ENCODE measurements around the gene CERS1.

CERS1 gene

GRCh38 chr19:18843960-18844359, 52.0 kb downstream of the CERS1 start:
- H3K9me3 ChIP-seq (ENCODE audit: control extremely low read depth in 1 of 5, control insufficient read depth in 4 of 5, insufficient read depth in 2 of 5, low read depth in 1 of 5, low read length in 4 of 5) = no peaks in the 10 kb centered on the region
- no peak overlapping the region for H3K27ac ChIP-seq (ENCODE audit: insufficient read depth in 1 of 2, low read depth in 1 of 2, low read length in 2 of 2, poor library complexity in 1 of 2, severe bottlenecking in 2 of 2)
- WGBS (ENCODE audit: insufficient coverage) = 80% methylated on average over 6 of the region's 7 CpGs
- no peak for DNase-seq
- H3K4me3 ChIP-seq (ENCODE audit: control insufficient read depth in 1 of 7, extremely low read depth in 1 of 7, insufficient read depth in 4 of 7, low read depth in 2 of 7, low read length in 6 of 7) = no peak overlapping the region
- peaks cover 0 to 27% (median 15%) of the 10 kb centered on the region in 4 experiments for H3K4me1 ChIP-seq (ENCODE audit: control extremely low read depth in 1 of 4, control insufficient read depth in 4 of 4, insufficient read depth in 4 of 4, low read length in 3 of 4)
- H3K36me3 ChIP-seq (ENCODE audit: control insufficient read depth in 4 of 4, insufficient read depth in 4 of 4, low read length in 3 of 4) = peaks cover 2 to 48% (median 14%) of the 10 kb centered on the region in 4 experiments
- no peaks in the 10 kb centered on the region for H3K27me3 ChIP-seq (replicated peaks in 2 of 5; ENCODE audit: control insufficient read depth in 4 of 5, insufficient read depth in 5 of 5, low read length in 4 of 5)
- CTCF ChIA-PET = interaction anchor here (0.6 to 2.1 kb wide), 4 partner anchors 94 to 390 kb away, joined by 3 to 5 read pairs (median 4); partner anchors contain the start of gene REX1BD
- POLR2A ChIA-PET = no interaction called here

GRCh38 chr19:18842166-18842565, 53.8 kb downstream of the CERS1 start:
- no peaks in the 10 kb centered on the region for H3K27me3 ChIP-seq (replicated peaks in 2 of 5; ENCODE audit: control insufficient read depth in 4 of 5, insufficient read depth in 5 of 5, low read length in 4 of 5)
- peaks cover 0 to 46% (median 15%) of the 10 kb centered on the region in 4 experiments for H3K36me3 ChIP-seq (ENCODE audit: control insufficient read depth in 4 of 4, insufficient read depth in 4 of 4, low read length in 3 of 4)
- H3K9me3 ChIP-seq (ENCODE audit: control extremely low read depth in 1 of 5, control insufficient read depth in 4 of 5, insufficient read depth in 2 of 5, low read depth in 1 of 5, low read length in 4 of 5) = no peaks in the 10 kb centered on the region
- WGBS (ENCODE audit: insufficient coverage) = 68% methylated on average over 7 of the region's 7 CpGs
- H3K4me1 ChIP-seq (ENCODE audit: control extremely low read depth in 1 of 4, control insufficient read depth in 4 of 4, insufficient read depth in 4 of 4, low read length in 3 of 4) = peaks cover 0 to 17% (median 3%) of the 10 kb centered on the region in 4 experiments
- H3K4me3 ChIP-seq (ENCODE audit: control insufficient read depth in 1 of 7, extremely low read depth in 1 of 7, insufficient read depth in 4 of 7, low read depth in 2 of 7, low read length in 6 of 7) = no peak overlapping the region
- H3K27ac ChIP-seq (ENCODE audit: insufficient read depth in 1 of 2, low read depth in 1 of 2, low read length in 2 of 2, poor library complexity in 1 of 2, severe bottlenecking in 2 of 2) = no peak overlapping the region
- ChIA-PET POLR2A (interaction anchor here (0.6 kb wide), 1 partner anchor 152 kb away, joined by 4 read pairs; no protein-coding TSS in a partner anchor), CTCF (interaction anchor here (1.5 kb wide), 1 partner anchor 165 kb away, joined by 4 read pairs; no protein-coding TSS in a partner anchor)
- no peak for DNase-seq

GRCh38 chr19:18841400-18841799, 54.6 kb downstream of the CERS1 start:
- CTCF ChIA-PET = interaction anchor here (1.2 to 1.5 kb wide), 2 partner anchors 15 to 164 kb away, joined by 3 to 4 read pairs; no protein-coding TSS in a partner anchor
- POLR2A ChIA-PET = no interaction called here
- 98% methylated on average over 13 of the region's 15 CpGs for WGBS (ENCODE audit: insufficient coverage)
- DNase-seq = no peak
- H3K27ac ChIP-seq (ENCODE audit: insufficient read depth in 1 of 2, low read depth in 1 of 2, low read length in 2 of 2, poor library complexity in 1 of 2, severe bottlenecking in 2 of 2) = no peak overlapping the region
- H3K4me3 ChIP-seq (ENCODE audit: control insufficient read depth in 1 of 7, extremely low read depth in 1 of 7, insufficient read depth in 4 of 7, low read depth in 2 of 7, low read length in 6 of 7) = no peak overlapping the region
- no peaks in the 10 kb centered on the region for H3K9me3 ChIP-seq (ENCODE audit: control extremely low read depth in 1 of 5, control insufficient read depth in 4 of 5, insufficient read depth in 2 of 5, low read depth in 1 of 5, low read length in 4 of 5)
- H3K36me3 ChIP-seq (ENCODE audit: control insufficient read depth in 4 of 4, insufficient read depth in 4 of 4, low read length in 3 of 4) = peaks cover 0 to 46% (median 15%) of the 10 kb centered on the region in 4 experiments
- H3K4me1 ChIP-seq (ENCODE audit: control extremely low read depth in 1 of 4, control insufficient read depth in 4 of 4, insufficient read depth in 4 of 4, low read length in 3 of 4) = peaks cover 0 to 13% (median 1%) of the 10 kb centered on the region in 4 experiments
- no peaks in the 10 kb centered on the region for H3K27me3 ChIP-seq (replicated peaks in 2 of 5; ENCODE audit: control insufficient read depth in 4 of 5, insufficient read depth in 5 of 5, low read length in 4 of 5)

GRCh38 chr19:18840288-18841267, 55.4 kb downstream of the CERS1 start:
- H3K4me3 ChIP-seq (ENCODE audit: control insufficient read depth in 1 of 7, extremely low read depth in 1 of 7, insufficient read depth in 4 of 7, low read depth in 2 of 7, low read length in 6 of 7) = no peak overlapping the region
- peaks cover under 1 to 45% (median 16%) of the 10 kb centered on the region in 4 experiments for H3K36me3 ChIP-seq (ENCODE audit: control insufficient read depth in 4 of 4, insufficient read depth in 4 of 4, low read length in 3 of 4)
- peak overlapping the region in 1 of 2 experiments; percentile 23 for H3K27ac ChIP-seq (ENCODE audit: insufficient read depth in 1 of 2, low read depth in 1 of 2, low read length in 2 of 2, poor library complexity in 1 of 2, severe bottlenecking in 2 of 2)
- H3K27me3 ChIP-seq (replicated peaks in 2 of 5; ENCODE audit: control insufficient read depth in 4 of 5, insufficient read depth in 5 of 5, low read length in 4 of 5) = no peaks in the 10 kb centered on the region
- DNase-seq = no peak
- ChIA-PET CTCF (interaction anchor here (1.2 to 1.6 kb wide), 3 partner anchors 10 to 163 kb away, joined by 3 to 6 read pairs (median 4); no protein-coding TSS in a partner anchor), POLR2A (no interaction called here)
- no peaks in the 10 kb centered on the region for H3K9me3 ChIP-seq (ENCODE audit: control extremely low read depth in 1 of 5, control insufficient read depth in 4 of 5, insufficient read depth in 2 of 5, low read depth in 1 of 5, low read length in 4 of 5)
- 93% methylated on average over 12 of the region's 26 CpGs for WGBS (ENCODE audit: insufficient coverage)
- H3K4me1 ChIP-seq (ENCODE audit: control extremely low read depth in 1 of 4, control insufficient read depth in 4 of 4, insufficient read depth in 4 of 4, low read length in 3 of 4) = peaks cover 0 to 18% (median 1%) of the 10 kb centered on the region in 4 experiments

GRCh38 chr19:18839465-18840287, 56.3 kb downstream of the CERS1 start:
- WGBS (ENCODE audit: insufficient coverage) = 95% methylated on average over 13 of the region's 15 CpGs
- ChIA-PET POLR2A (no interaction called here), CTCF (interaction anchor here (1.2 to 5.3 kb wide), 3 partner anchors 8 to 16 kb away, joined by 3 to 41 read pairs (median 6); no protein-coding TSS in a partner anchor)
- no peaks in the 10 kb centered on the region for H3K27me3 ChIP-seq (replicated peaks in 2 of 5; ENCODE audit: control insufficient read depth in 4 of 5, insufficient read depth in 5 of 5, low read length in 4 of 5)
- H3K36me3 ChIP-seq (ENCODE audit: control insufficient read depth in 4 of 4, insufficient read depth in 4 of 4, low read length in 3 of 4) = peaks cover 4 to 46% (median 17%) of the 10 kb centered on the region in 4 experiments
- DNase-seq = no peak
- no peak overlapping the region for H3K4me3 ChIP-seq (ENCODE audit: control insufficient read depth in 1 of 7, extremely low read depth in 1 of 7, insufficient read depth in 4 of 7, low read depth in 2 of 7, low read length in 6 of 7)
- peaks cover under 1 to 23% (median 2%) of the 10 kb centered on the region in 4 experiments for H3K4me1 ChIP-seq (ENCODE audit: control extremely low read depth in 1 of 4, control insufficient read depth in 4 of 4, insufficient read depth in 4 of 4, low read length in 3 of 4)
- H3K9me3 ChIP-seq (ENCODE audit: control extremely low read depth in 1 of 5, control insufficient read depth in 4 of 5, insufficient read depth in 2 of 5, low read depth in 1 of 5, low read length in 4 of 5) = no peaks in the 10 kb centered on the region
- H3K27ac ChIP-seq (ENCODE audit: insufficient read depth in 1 of 2, low read depth in 1 of 2, low read length in 2 of 2, poor library complexity in 1 of 2, severe bottlenecking in 2 of 2) = peak overlapping the region in 1 of 2 experiments; percentile 23

GRCh38 chr19:18834644-18834984, 61.3 kb downstream of the CERS1 start:
- no peaks in the 10 kb centered on the region for H3K27me3 ChIP-seq (replicated peaks in 2 of 5; ENCODE audit: control insufficient read depth in 4 of 5, insufficient read depth in 5 of 5, low read length in 4 of 5)
- DNase-seq = no peak
- ChIA-PET CTCF (interaction anchor here (0.8 to 5.3 kb wide), 2 partner anchors 13 to 240 kb away, joined by 4 to 41 read pairs; no protein-coding TSS in a partner anchor), POLR2A (no interaction called here)
- 100% methylated on average over 1 of the region's 4 CpGs for WGBS (ENCODE audit: insufficient coverage)
- H3K9me3 ChIP-seq (ENCODE audit: control extremely low read depth in 1 of 5, control insufficient read depth in 4 of 5, insufficient read depth in 2 of 5, low read depth in 1 of 5, low read length in 4 of 5) = no peaks in the 10 kb centered on the region
- H3K36me3 ChIP-seq (ENCODE audit: control insufficient read depth in 4 of 4, insufficient read depth in 4 of 4, low read length in 3 of 4) = peaks cover 4 to 45% (median 17%) of the 10 kb centered on the region in 4 experiments
- H3K4me3 ChIP-seq (ENCODE audit: control insufficient read depth in 1 of 7, extremely low read depth in 1 of 7, insufficient read depth in 4 of 7, low read depth in 2 of 7, low read length in 6 of 7) = peak overlapping the region in 2 of 7 experiments; percentile 67 to 83
- H3K27ac ChIP-seq (ENCODE audit: insufficient read depth in 1 of 2, low read depth in 1 of 2, low read length in 2 of 2, poor library complexity in 1 of 2, severe bottlenecking in 2 of 2) = peak overlapping the region in 1 of 2 experiments; percentile 83
- peaks cover 13 to 37% (median 24%) of the 10 kb centered on the region in 4 experiments for H3K4me1 ChIP-seq (ENCODE audit: control extremely low read depth in 1 of 4, control insufficient read depth in 4 of 4, insufficient read depth in 4 of 4, low read length in 3 of 4)

All from common myeloid progenitor, CD34-positive (primary cell).